Esophagus muscularis mucosa (tissue), 4 donors: ENCODE measurements around the gene KLF11. TPM values are rescaled to one million over a fixed set of nuclear protein-coding genes. Genes with fewer than 3 reads are reported as not detected.

Experiments
- DNase-seq: peaks from one replicate; pipeline ENCODE4 v3.0.0-alpha.2; 2017; ENCODE audit errors: extremely low spot score
- H3K27ac ChIP-seq, 4 donors: fragments of 200-600 bp; sonication (generic); replicated peaks in 1 of 4; 1 replicate in 3 of 4; 2 replicates in 1 of 4; pipeline ENCODE4 v1.5.1; 2016 to 2019; ENCODE audit warnings: mild to moderate bottlenecking in 1 of 4
- H3K27me3 ChIP-seq, 4 donors: fragments of 200-600 bp; sonication (generic); one replicate each; pipeline versions ENCODE4 v1.5.1 to v1.6.0; 2016 to 2019
- H3K36me3 ChIP-seq, 4 donors: fragments of 200-600 bp; sonication (generic); one replicate each; pipeline ENCODE4 v1.5.1; 2016 to 2019
- H3K4me1 ChIP-seq, 4 donors: fragments of 200-600 bp; sonication (generic); one replicate each; pipeline ENCODE4 v1.5.1; 2016 to 2019
- H3K4me3 ChIP-seq, 4 donors: fragments of 200-600 bp; sonication (generic); 1 replicate in 2 of 4; 2 replicates in 2 of 4; pipeline ENCODE4 v1.5.1; 2016 to 2019; ENCODE audit warnings: mild to moderate bottlenecking in 4 of 4, moderate library complexity in 1 of 4
- H3K9me3 ChIP-seq, 4 donors: fragments of 200-600 bp; sonication (generic); 1 replicate in 3 of 4; 2 replicates in 1 of 4; pipeline ENCODE4 v1.5.1; 2016 to 2019
- EP300 ChIP-seq: sonication (generic); formaldehyde crosslinking; IDR thresholded peaks from one replicate; pipeline ENCODE4 v1.6.1; 2017; ENCODE audit warnings: antibody characterized with exemption
- POLR2A ChIP-seq: fragments of 450-650 bp; IDR thresholded peaks from one replicate; pipeline ENCODE4 v1.6.1; 2017; ENCODE audit warnings: antibody characterized with exemption, moderate library complexity, mild to moderate bottlenecking, low read depth
- POLR2AphosphoS5 ChIP-seq, 2 donors: sonication (generic); formaldehyde crosslinking; IDR thresholded peaks; one replicate each; pipeline ENCODE4 v1.6.1; 2017; ENCODE audit warnings: antibody characterized with exemption in 2 of 2
- whole genome bisulfite sequencing: methylation state at CpG from one replicate; pipeline ENCODE4 v1.1.5; 2018; 5-methylcytosine and 5-hydroxymethylcytosine counted together
- intact Hi-C: fragments of 100-400 bp; cut with DNase I; formaldehyde crosslinking; loops from one replicate; pipeline ENCODE4 v1.15.1; 2023
- total RNA-seq, 4 donors: library from RNA; depleted of rRNA; stranded (reverse); fragments of >200 nt; gene quantifications; one replicate each; pipeline versions ENCODE4 v1.1.0 to v1.2.1, GENCODE V29; 2016
- TF ChIP-seq, protein P1 (sequence below), 3 experiments: fragments of 200-600 bp in 2 of 3; fragments of 450-650 bp in 1 of 3; sonication (generic) in 2 of 3; IDR thresholded peaks; one replicate each; pipeline ENCODE4 v1.5.1; 2017 to 2019; ENCODE audit warnings: antibody characterized with exemption in 3 of 3, mild to moderate bottlenecking in 2 of 3, moderate library complexity in 1 of 3

KLF11 gene
- total RNA-seq, 4 donors from 2014 or later: 15.8 to 51.6 (median 33.9) TPM

DNA sequence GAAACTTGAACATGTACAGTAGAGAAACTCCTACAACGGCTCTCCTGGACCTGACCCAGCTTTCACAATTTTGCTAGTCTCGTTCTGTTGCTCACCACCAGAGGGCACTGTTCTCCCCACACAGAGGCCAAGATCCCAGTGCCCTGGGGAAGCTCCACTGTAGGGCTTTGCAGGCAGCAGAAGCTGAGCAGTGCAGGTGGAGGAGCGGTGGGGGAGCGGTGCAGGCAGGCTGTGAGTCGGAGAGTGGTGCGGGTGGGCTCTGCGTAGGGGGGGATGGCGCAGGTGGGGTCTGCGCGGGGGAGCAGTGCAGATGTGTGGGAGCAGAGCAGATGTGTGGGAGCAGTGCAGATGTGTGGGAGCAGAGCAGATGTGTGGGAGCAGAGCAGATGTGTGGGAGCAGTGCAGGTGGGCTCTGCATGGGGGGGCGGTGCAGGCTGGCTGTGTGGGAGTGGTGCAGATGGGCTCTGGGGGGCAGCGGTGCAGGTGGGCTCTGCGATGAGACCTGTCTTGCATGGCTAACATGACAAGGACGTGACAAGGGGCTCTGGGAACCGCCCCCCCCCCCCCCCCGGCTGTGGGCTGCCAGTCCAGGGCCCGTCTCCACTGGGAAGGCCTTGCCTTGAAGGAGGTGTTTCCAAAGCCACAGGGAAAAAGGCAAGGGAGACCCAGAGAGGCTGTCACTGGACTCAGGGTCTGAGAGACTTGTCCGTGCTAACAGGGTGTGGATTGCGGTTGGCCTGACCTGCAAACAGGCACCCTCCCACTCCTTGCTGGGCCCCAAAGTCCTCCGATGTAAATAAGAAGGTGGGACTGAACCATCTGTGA is 29.5 kb downstream of the KLF11 start:
- DNase-seq: no peak
- TF ChIP-seq, protein P1, sequence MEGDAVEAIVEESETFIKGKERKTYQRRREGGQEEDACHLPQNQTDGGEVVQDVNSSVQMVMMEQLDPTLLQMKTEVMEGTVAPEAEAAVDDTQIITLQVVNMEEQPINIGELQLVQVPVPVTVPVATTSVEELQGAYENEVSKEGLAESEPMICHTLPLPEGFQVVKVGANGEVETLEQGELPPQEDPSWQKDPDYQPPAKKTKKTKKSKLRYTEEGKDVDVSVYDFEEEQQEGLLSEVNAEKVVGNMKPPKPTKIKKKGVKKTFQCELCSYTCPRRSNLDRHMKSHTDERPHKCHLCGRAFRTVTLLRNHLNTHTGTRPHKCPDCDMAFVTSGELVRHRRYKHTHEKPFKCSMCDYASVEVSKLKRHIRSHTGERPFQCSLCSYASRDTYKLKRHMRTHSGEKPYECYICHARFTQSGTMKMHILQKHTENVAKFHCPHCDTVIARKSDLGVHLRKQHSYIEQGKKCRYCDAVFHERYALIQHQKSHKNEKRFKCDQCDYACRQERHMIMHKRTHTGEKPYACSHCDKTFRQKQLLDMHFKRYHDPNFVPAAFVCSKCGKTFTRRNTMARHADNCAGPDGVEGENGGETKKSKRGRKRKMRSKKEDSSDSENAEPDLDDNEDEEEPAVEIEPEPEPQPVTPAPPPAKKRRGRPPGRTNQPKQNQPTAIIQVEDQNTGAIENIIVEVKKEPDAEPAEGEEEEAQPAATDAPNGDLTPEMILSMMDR (IDR thresholded peaks at IDR 0.05): peak; percentile 82 to 88 (median 84)
- TF ChIP-seq POLR2AphosphoS5 (IDR thresholded peaks at IDR 0.05) (peak; percentile 39 to 57), POLR2A (no peak)
- Histone ChIP-seq H3K27ac (no peak overlapping the region), H3K9me3 (no peaks in the 10 kb centered on the region), H3K4me1 (peaks cover 3 to 34% (median 21%) of the 10 kb centered on the region in 4 donors), H3K27me3 (no peaks in the 10 kb centered on the region), H3K4me3 (peak overlapping the region in 2 of 4 donors; percentile 9 to 13), H3K36me3 (no peaks in the 10 kb centered on the region)
- intact Hi-C loops: loop anchor here (5.0 kb wide), 1 partner anchor 359 kb away; no protein-coding TSS in a partner anchor
- WGBS: 39% methylated on average over 20 of the region's 20 CpGs

DNA sequence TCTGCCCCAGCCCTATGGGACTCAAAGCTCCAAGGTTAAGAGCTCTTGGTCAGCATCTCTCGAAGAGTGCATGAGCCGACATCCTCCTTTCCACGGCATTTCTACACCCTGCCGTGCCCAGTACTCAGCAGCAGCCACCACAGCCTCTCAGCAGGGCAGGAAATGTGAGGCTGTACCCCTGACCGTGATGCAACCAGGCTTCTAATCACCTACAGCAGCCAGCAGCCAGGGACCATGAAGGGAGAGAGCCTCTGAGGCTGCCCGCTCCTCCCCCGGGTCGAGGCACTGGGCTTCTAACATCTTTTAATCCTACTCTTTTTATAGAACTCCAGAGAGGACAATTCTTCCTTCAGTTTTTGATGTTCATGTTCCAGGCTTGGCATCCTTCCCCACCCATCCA is 30.4 kb downstream of the KLF11 start:
- no peaks in the 10 kb centered on the region for H3K27me3 ChIP-seq
- no peaks in the 10 kb centered on the region for H3K9me3 ChIP-seq
- H3K4me1 ChIP-seq: peaks cover 3 to 42% (median 30%) of the 10 kb centered on the region in 4 donors
- WGBS: 54% methylated on average over 8 of the region's 8 CpGs
- no peak overlapping the region for H3K4me3 ChIP-seq
- no peaks in the 10 kb centered on the region for H3K36me3 ChIP-seq
- no peak for DNase-seq
- intact Hi-C loops: loop anchor here (2.0 to 5.0 kb wide), 2 partner anchors 23 to 359 kb away; no protein-coding TSS in a partner anchor
- no peak for TF ChIP-seq POLR2AphosphoS5 (IDR thresholded peaks at IDR 0.05)
- TF ChIP-seq, protein P1 (IDR thresholded peaks at IDR 0.05): no peak
- no peak for TF ChIP-seq POLR2A
- TF ChIP-seq EP300: no peak
- H3K27ac ChIP-seq: no peak overlapping the region

- H3K27ac ChIP-seq: no peak overlapping the region
- TF ChIP-seq POLR2A (no peak), EP300 (no peak), POLR2AphosphoS5 (IDR thresholded peaks at IDR 0.05) (no peak)
- TF ChIP-seq, protein P1 (IDR thresholded peaks at IDR 0.05): no peak
- peaks cover 0 to under 1% (median 0%) of the 10 kb centered on the region in 4 donors for H3K27me3 ChIP-seq
- no peaks in the 10 kb centered on the region for H3K36me3 ChIP-seq
- no peak for DNase-seq
- 85% methylated on average over 13 of the region's 13 CpGs for WGBS
- H3K9me3 ChIP-seq: no peaks in the 10 kb centered on the region
- intact Hi-C loops: loop anchor here (2.0 kb wide), 1 partner anchor 22 kb away; no protein-coding TSS in a partner anchor
- H3K4me3 ChIP-seq: no peak overlapping the region
- peaks cover 3 to 52% (median 40%) of the 10 kb centered on the region in 4 donors for H3K4me1 ChIP-seq
Measured at GRCh38 chr2:10075101-10075500, 31.8 kb downstream of the KLF11 start.

DNA sequence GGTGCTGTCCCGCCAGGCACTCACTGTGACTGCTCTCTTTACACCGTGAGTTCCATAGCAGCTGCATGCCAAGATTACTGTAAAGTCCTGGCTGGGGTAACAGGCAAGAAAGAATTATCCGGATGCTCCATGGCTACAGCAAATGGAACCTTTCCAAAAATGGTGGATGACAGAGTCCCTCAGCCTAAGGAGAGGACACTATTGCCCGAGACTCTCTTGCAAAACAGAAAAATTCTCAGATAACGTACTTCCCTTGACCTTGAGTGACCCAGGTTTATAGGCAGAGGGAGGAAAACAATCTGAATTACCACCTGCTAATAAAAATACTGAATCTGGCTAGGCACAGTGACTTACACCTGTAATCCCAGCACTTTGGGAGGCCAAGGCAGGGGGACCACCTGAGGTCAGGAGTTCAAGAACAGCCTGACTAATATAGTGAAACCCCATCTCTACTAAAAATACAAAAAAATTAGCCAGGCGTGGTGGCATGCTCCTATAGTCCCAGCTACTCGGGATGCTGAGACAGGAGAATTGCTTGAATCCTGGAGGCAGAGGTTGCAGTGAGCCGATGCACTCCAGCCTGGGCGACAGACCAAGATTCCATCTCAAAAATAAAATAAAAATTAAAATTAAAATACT is 32.3 kb downstream of the KLF11 start:
- Histone ChIP-seq H3K27me3 (peaks cover 0 to 6% (median 0%) of the 10 kb centered on the region in 4 donors), H3K4me3 (no peak overlapping the region), H3K27ac (no peak overlapping the region), H3K4me1 (peaks cover 8 to 57% (median 46%) of the 10 kb centered on the region in 4 donors), H3K9me3 (no peaks in the 10 kb centered on the region), H3K36me3 (no peaks in the 10 kb centered on the region)
- WGBS: 58% methylated on average over 9 of the region's 9 CpGs
- DNase-seq: no peak
- TF ChIP-seq, protein P1 (IDR thresholded peaks at IDR 0.05): no peak
- TF ChIP-seq POLR2A (no peak), POLR2AphosphoS5 (IDR thresholded peaks at IDR 0.05) (no peak), EP300 (no peak)
- intact Hi-C loops: loop anchor here (2.0 kb wide), 1 partner anchor 21 kb away; no protein-coding TSS in a partner anchor
